Activated naive CD8-positive, alpha-beta T cell (primary cell): ENCODE data around the gene KRTAP5-3.
A peak's percentile ranks its signal among the peaks of the same experiment; 100 is the strongest.
"Not testable (repeated sequence)": the region's sequence is repeated elsewhere in the genome, so short reads cannot be mapped to it uniquely, and the experiment has no call there.

Source experiments
- H3K27ac Mint-ChIP-seq: one replicate; pipeline ENCODE4 v1.8.0; 2021; ENCODE audit warnings: mixed read lengths
- H3K27me3 Mint-ChIP-seq: one replicate; pipeline ENCODE4 v1.8.0; 2021; ENCODE audit warnings: mixed read lengths
- H3K36me3 Mint-ChIP-seq: one replicate; pipeline ENCODE4 v1.8.0; 2021; ENCODE audit warnings: mixed read lengths
- H3K4me1 Mint-ChIP-seq: one replicate; pipeline ENCODE4 v1.8.0; 2021; ENCODE audit warnings: low read depth, mixed read lengths
- H3K4me3 Mint-ChIP-seq: one replicate; pipeline ENCODE4 v1.8.0; 2021; ENCODE audit warnings: mild to moderate bottlenecking, mixed read lengths
- H3K9me3 Mint-ChIP-seq: one replicate; pipeline ENCODE4 v1.8.0; 2021; ENCODE audit warnings: low read depth, mixed read lengths

Gene KRTAP5-3

GRCh38 chr11:1605923-1606322, 2.3 kb downstream of the KRTAP5-3 start:
- peaks cover 21% of the 10 kb centered on the region for H3K27me3 Mint-ChIP-seq
- not testable (repeated sequence) for H3K4me3 Mint-ChIP-seq, H3K4me1 Mint-ChIP-seq, H3K9me3 Mint-ChIP-seq, H3K27ac Mint-ChIP-seq, H3K36me3 Mint-ChIP-seq

GRCh38 chr11:1604711-1605110, 3.6 kb downstream of the KRTAP5-3 start:
- Mint-ChIP-seq H3K4me1 (no peaks in the 10 kb centered on the region), H3K9me3 (no peaks in the 10 kb centered on the region), H3K4me3 (no peak overlapping the region), H3K27ac (no peak overlapping the region), H3K27me3 (peaks cover 25% of the 10 kb centered on the region), H3K36me3 (no peaks in the 10 kb centered on the region)

- Mint-ChIP-seq H3K27ac (no peak overlapping the region), H3K4me1 (no peaks in the 10 kb centered on the region), H3K36me3 (no peaks in the 10 kb centered on the region), H3K27me3 (peaks cover 28% of the 10 kb centered on the region), H3K4me3 (no peak overlapping the region), H3K9me3 (no peaks in the 10 kb centered on the region)
These were observed 4.1 kb downstream of the KRTAP5-3 start for GRCh38 chr11:1604181-1604580.

- peaks cover 28% of the 10 kb centered on the region for H3K27me3 Mint-ChIP-seq
- H3K4me1 Mint-ChIP-seq, result no peaks in the 10 kb centered on the region
- H3K27ac Mint-ChIP-seq, result no peak overlapping the region
- H3K4me3 Mint-ChIP-seq, result no peak overlapping the region
- H3K9me3 Mint-ChIP-seq, result no peaks in the 10 kb centered on the region
- H3K36me3 Mint-ChIP-seq, result no peaks in the 10 kb centered on the region
These were observed 4.6 kb downstream of the KRTAP5-3 start for GRCh38 chr11:1603629-1604028.

GRCh38 chr11:1601663-1602062, 6.6 kb downstream of the KRTAP5-3 start:
- H3K27ac Mint-ChIP-seq, H3K36me3 Mint-ChIP-seq, H3K4me3 Mint-ChIP-seq, H3K9me3 Mint-ChIP-seq, H3K4me1 Mint-ChIP-seq: not testable (repeated sequence)
- peaks cover 34% of the 10 kb centered on the region for H3K27me3 Mint-ChIP-seq

GRCh38 chr11:1600626-1601025, 7.6 kb downstream of the KRTAP5-3 start:
- H3K9me3 Mint-ChIP-seq, result no peaks in the 10 kb centered on the region
- H3K36me3 Mint-ChIP-seq, result no peaks in the 10 kb centered on the region
- H3K4me1 Mint-ChIP-seq, result peaks cover 1% of the 10 kb centered on the region
- H3K27me3 Mint-ChIP-seq, result peaks cover 37% of the 10 kb centered on the region
- H3K4me3 Mint-ChIP-seq, result no peak overlapping the region
- H3K27ac Mint-ChIP-seq, result no peak overlapping the region

- peaks cover 41% of the 10 kb centered on the region for H3K27me3 Mint-ChIP-seq
- no peak overlapping the region for H3K4me3 Mint-ChIP-seq
- no peaks in the 10 kb centered on the region for H3K9me3 Mint-ChIP-seq
- no peaks in the 10 kb centered on the region for H3K36me3 Mint-ChIP-seq
- no peak overlapping the region for H3K27ac Mint-ChIP-seq
- H3K4me1 Mint-ChIP-seq, result peaks cover 3% of the 10 kb centered on the region
These were observed 9.4 kb downstream of the KRTAP5-3 start for GRCh38 chr11:1598816-1599215.

GRCh38 chr11:1598406-1598805, 9.9 kb downstream of the KRTAP5-3 start:
- H3K4me3 Mint-ChIP-seq, H3K4me1 Mint-ChIP-seq, H3K36me3 Mint-ChIP-seq, H3K27ac Mint-ChIP-seq, H3K9me3 Mint-ChIP-seq: not testable (repeated sequence)
- H3K27me3 Mint-ChIP-seq, result peaks cover 39% of the 10 kb centered on the region

- Mint-ChIP-seq H3K36me3 (no peaks in the 10 kb centered on the region), H3K27me3 (peaks cover 38% of the 10 kb centered on the region), H3K4me3 (no peak within 1 kb of the TSS), H3K9me3 (no peaks in the 10 kb centered on the region), H3K4me1 (peaks cover 3% of the 10 kb centered on the region), H3K27ac (no peak within 1 kb of the TSS)
These were observed 10.3 kb downstream of the KRTAP5-3 start, which contains the start of gene KRTAP5-2 for GRCh38 chr11:1597994-1598380. Gene KRTAP5-2, minus strand, starts transcription at chr11:1598294. Its CDS starts 44 bp downstream, at chr11:1598250.

GRCh38 chr11:1597331-1597993, 10.8 kb downstream of the KRTAP5-3 start:
- H3K36me3 Mint-ChIP-seq, result no peaks in the 10 kb centered on the region
- H3K27ac Mint-ChIP-seq, result no peak overlapping the region

GRCh38 chr11:1596576-1597121, 11.6 kb downstream of the KRTAP5-3 start:
- H3K27me3 Mint-ChIP-seq, result peaks cover 36% of the 10 kb centered on the region
- H3K4me3 Mint-ChIP-seq, H3K36me3 Mint-ChIP-seq, H3K4me1 Mint-ChIP-seq, H3K27ac Mint-ChIP-seq, H3K9me3 Mint-ChIP-seq: not testable (repeated sequence)

More at GRCh38 chr11:1597331-1597993, 10.8 kb downstream of the KRTAP5-3 start:
- Mint-ChIP-seq H3K4me1 (peaks cover 3% of the 10 kb centered on the region), H3K4me3 (no peak overlapping the region), H3K27me3 (peaks cover 40% of the 10 kb centered on the region), H3K9me3 (no peaks in the 10 kb centered on the region)

GRCh38 chr11:1595994-1596575, 12.2 kb downstream of the KRTAP5-3 start:
- H3K36me3 Mint-ChIP-seq, H3K27ac Mint-ChIP-seq, H3K4me3 Mint-ChIP-seq, H3K9me3 Mint-ChIP-seq, H3K4me1 Mint-ChIP-seq: not testable (repeated sequence)
- peaks cover 36% of the 10 kb centered on the region for H3K27me3 Mint-ChIP-seq

- no peaks in the 10 kb centered on the region for H3K9me3 Mint-ChIP-seq
- peaks cover 29% of the 10 kb centered on the region for H3K27me3 Mint-ChIP-seq
- no peak overlapping the region for H3K27ac Mint-ChIP-seq
- H3K36me3 Mint-ChIP-seq, result no peaks in the 10 kb centered on the region
- H3K4me1 Mint-ChIP-seq, result peaks cover 14% of the 10 kb centered on the region
- H3K4me3 Mint-ChIP-seq, result no peak overlapping the region
These were observed 15.6 kb downstream of the KRTAP5-3 start for GRCh38 chr11:1592628-1593027.

GRCh38 chr11:1589996-1590395, 18.3 kb downstream of the KRTAP5-3 start:
- Mint-ChIP-seq H3K9me3 (no peaks in the 10 kb centered on the region), H3K27ac (no peak overlapping the region), H3K4me3 (peak overlapping the region; percentile 10), H3K27me3 (peaks cover 16% of the 10 kb centered on the region), H3K4me1 (peaks cover 16% of the 10 kb centered on the region), H3K36me3 (no peaks in the 10 kb centered on the region)

GRCh38 chr11:1589191-1589963, 18.9 kb downstream of the KRTAP5-3 start:
- Mint-ChIP-seq H3K4me3 (peak overlapping the region; percentile 0), H3K27ac (peak overlapping the region; percentile 61), H3K4me1 (peaks cover 18% of the 10 kb centered on the region), H3K27me3 (peaks cover 16% of the 10 kb centered on the region)
- not testable (repeated sequence) for H3K36me3 Mint-ChIP-seq, H3K9me3 Mint-ChIP-seq
